Gastroesophageal sphincter (tissue), 4 donors: Measurements from ENCODE around the gene R3HDM2. TPM values are rescaled to one million over a fixed set of nuclear protein-coding genes. Genes with fewer than 3 reads are reported as not detected.

Experiments
- ATAC-seq: fragments of 150-250 bp; one replicate; pipeline ENCODE4 v1.9.1; 2016; ENCODE audit warnings: mild to moderate bottlenecking, moderate library complexity
- H3K27ac ChIP-seq, 4 donors: fragments of 200-600 bp; sonication (generic) in 3 of 4; 1 replicate in 3 of 4; 2 replicates in 1 of 4; pipeline ENCODE4 v1.5.1; 2016 to 2019
- H3K27me3 ChIP-seq: fragments of 200-600 bp; sonication (generic); one replicate; pipeline ENCODE4 v1.5.1; 2019
- H3K36me3 ChIP-seq, 2 donors: fragments of 200-600 bp; sonication (generic); one replicate each; pipeline ENCODE4 v1.5.1; 2019; ENCODE audit warnings: control low read depth in 1 of 2
- H3K4me1 ChIP-seq, 3 donors: fragments of 200-600 bp; sonication (generic); 1 replicate in 2 of 3; 2 replicates in 1 of 3; pipeline ENCODE4 v1.5.1; 2016 to 2019; ENCODE audit warnings: control low read depth in 2 of 3
- H3K4me3 ChIP-seq, 2 donors: fragments of 200-600 bp; sonication (generic); one replicate each; pipeline ENCODE4 v1.5.1; 2019; ENCODE audit warnings: mild to moderate bottlenecking in 1 of 2, moderate library complexity in 1 of 2
- H3K9me3 ChIP-seq, 3 donors: fragments of 200-600 bp; sonication (generic); one replicate each; pipeline ENCODE4 v1.5.1; 2017 to 2019; ENCODE audit warnings: control low read depth in 2 of 3
- CTCF ChIP-seq, 4 experiments: fragments of 200-600 bp in 2 of 4; fragments of 450-650 bp in 2 of 4; sonication (generic) in 1 of 4; IDR thresholded peaks; one replicate each; pipeline ENCODE4 v1.5.1; 2017 to 2019; ENCODE audit warnings: antibody characterized with exemption in 4 of 4, mild to moderate bottlenecking in 2 of 4, moderate library complexity in 2 of 4
- EP300 ChIP-seq: sonication (generic); formaldehyde crosslinking; IDR thresholded peaks from one replicate; pipeline ENCODE4 v1.6.1; 2017; ENCODE audit warnings: antibody characterized with exemption, mild to moderate bottlenecking
- POLR2A ChIP-seq, 2 donors: fragments of 450-650 bp; IDR thresholded peaks; one replicate each; pipeline ENCODE4 v1.6.1; 2017; ENCODE audit warnings: antibody characterized with exemption in 2 of 2, mild to moderate bottlenecking in 2 of 2, moderate library complexity in 1 of 2
- POLR2AphosphoS5 ChIP-seq: sonication (generic); formaldehyde crosslinking; IDR thresholded peaks from one replicate; pipeline ENCODE4 v1.6.1; 2017; ENCODE audit warnings: antibody characterized with exemption
- WGBS, 2 donors: methylation state at CpG; one replicate each; pipeline ENCODE4 v1.1.5; 2018; ENCODE audit warnings: low coverage in 1 of 2; 5-methylcytosine and 5-hydroxymethylcytosine counted together
- total RNA-seq, 4 donors: library from RNA; depleted of rRNA; stranded (reverse); fragments of >200 nt; gene quantifications; one replicate each; pipeline ENCODE4 v1.1.0, GENCODE V29; 2016

R3HDM2 gene
- total RNA-seq, 4 donors from 2014 or later, result 38.0 to 60.1 (median 45.9) TPM

DNA sequence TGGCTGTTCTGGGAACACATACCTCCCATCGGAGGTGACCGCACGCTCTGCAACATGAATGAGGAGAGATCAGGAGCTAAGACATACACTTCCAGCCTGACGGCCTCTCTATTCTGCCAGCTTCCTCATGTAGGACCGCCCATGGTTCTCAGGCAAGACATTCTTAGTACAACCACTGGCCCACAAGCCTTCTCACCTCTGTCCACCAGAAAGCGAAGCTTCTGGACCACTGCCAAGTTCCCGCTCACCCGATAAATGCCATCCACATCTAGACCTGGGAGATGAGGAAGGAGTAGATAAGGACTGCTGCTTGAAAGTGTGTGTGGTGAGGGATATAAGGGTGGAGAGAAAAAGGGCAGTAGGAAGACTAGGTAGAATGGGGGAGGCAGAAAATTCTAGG lies 43.6 kb upstream of the R3HDM2 start:
- ATAC-seq, result no peak
- Histone ChIP-seq H3K4me3 (no peak overlapping the region), H3K4me1 (peaks cover 0 to 17% (median 7%) of the 10 kb centered on the region in 3 donors), H3K36me3 (no peaks in the 10 kb centered on the region), H3K27ac (no peak overlapping the region), H3K9me3 (no peaks in the 10 kb centered on the region), H3K27me3 (peaks cover 100% of the 10 kb centered on the region)
- WGBS, 2 donors, result 75 to 83% methylated on average over 5 to 8 of the region's 8 CpGs
- TF ChIP-seq POLR2AphosphoS5 (no peak), EP300 (no peak), POLR2A (IDR thresholded peaks at IDR 0.05) (no peak), CTCF (IDR thresholded peaks at IDR 0.05) (no peak)

GRCh38 chr12:57473886-57474285 lies 43.0 kb upstream of the R3HDM2 start:
- Histone ChIP-seq H3K4me1 (peaks cover 0 to 17% (median 7%) of the 10 kb centered on the region in 3 donors), H3K27ac (no peak overlapping the region), H3K36me3 (no peaks in the 10 kb centered on the region), H3K27me3 (peaks cover 100% of the 10 kb centered on the region), H3K9me3 (no peaks in the 10 kb centered on the region), H3K4me3 (no peak overlapping the region)
- WGBS, 2 donors, result 100% methylated on average over 1 of the region's 5 CpGs
- ATAC-seq, result no peak
- TF ChIP-seq POLR2A (IDR thresholded peaks at IDR 0.05) (no peak), CTCF (IDR thresholded peaks at IDR 0.05) (no peak), EP300 (no peak), POLR2AphosphoS5 (no peak)

DNA sequence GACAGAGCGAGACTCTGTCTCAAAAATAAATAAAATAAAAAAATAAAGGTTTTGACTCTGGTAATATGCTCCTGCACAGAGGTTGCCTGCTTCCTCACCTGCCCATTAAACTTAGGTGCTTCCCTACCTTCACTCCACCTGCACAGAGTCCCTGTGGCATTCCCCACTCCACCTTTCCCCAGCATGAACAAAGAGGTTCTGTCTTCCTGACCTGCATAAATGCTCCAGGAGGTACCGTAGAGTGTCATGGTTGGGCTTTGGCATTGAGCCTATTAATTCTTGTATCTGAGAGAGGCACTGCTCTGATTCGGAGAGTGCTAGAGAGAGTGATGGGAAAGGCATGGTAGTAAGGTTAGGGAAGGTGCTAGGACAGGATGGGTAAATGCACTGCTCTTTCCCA lies 42.5 kb upstream of the R3HDM2 start:
- peaks cover 100% of the 10 kb centered on the region for H3K27me3 ChIP-seq
- TF ChIP-seq CTCF (IDR thresholded peaks at IDR 0.05) (no peak), POLR2AphosphoS5 (no peak), EP300 (no peak), POLR2A (IDR thresholded peaks at IDR 0.05) (no peak)
- WGBS, 2 donors, result 0 to 6% methylated on average over 1 to 2 of the region's 3 CpGs
- H3K9me3 ChIP-seq, result no peaks in the 10 kb centered on the region
- peaks cover 0 to 17% (median 7%) of the 10 kb centered on the region in 3 donors for H3K4me1 ChIP-seq
- H3K36me3 ChIP-seq, result no peaks in the 10 kb centered on the region
- H3K27ac ChIP-seq, result no peak overlapping the region
- H3K4me3 ChIP-seq, result no peak overlapping the region
- ATAC-seq, result no peak

DNA sequence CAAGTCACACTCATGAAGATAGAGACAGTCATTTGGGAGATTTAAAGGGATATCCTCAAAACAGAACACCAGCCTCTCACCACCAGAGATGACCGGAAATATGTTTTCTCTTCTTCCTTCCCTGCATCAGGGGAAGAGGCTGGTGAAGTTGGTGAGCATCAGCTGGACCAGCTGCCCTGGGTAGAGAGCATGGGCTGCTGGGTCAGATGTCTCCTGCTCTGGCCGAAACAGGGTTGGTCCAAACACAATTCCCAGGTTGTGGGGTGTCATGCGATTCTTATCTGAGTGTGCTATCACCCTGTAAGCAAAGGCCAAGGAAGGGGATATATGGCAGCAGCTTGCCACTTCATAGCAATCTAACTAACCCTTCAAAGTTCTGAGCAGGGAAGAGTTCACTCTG lies 41.5 kb upstream of the R3HDM2 start:
- Histone ChIP-seq H3K27ac (no peak overlapping the region), H3K27me3 (peaks cover 100% of the 10 kb centered on the region), H3K36me3 (no peaks in the 10 kb centered on the region), H3K4me3 (no peak overlapping the region), H3K9me3 (no peaks in the 10 kb centered on the region), H3K4me1 (peaks cover 0 to 17% (median 7%) of the 10 kb centered on the region in 3 donors)
- WGBS, 2 donors, result 71 to 93% methylated on average over 2 to 3 of the region's 3 CpGs
- no peak for ATAC-seq
- TF ChIP-seq POLR2A (IDR thresholded peaks at IDR 0.05) (no peak), EP300 (no peak), CTCF (IDR thresholded peaks at IDR 0.05) (no peak), POLR2AphosphoS5 (no peak)

GRCh38 chr12:57471661-57472060 lies 40.8 kb upstream of the R3HDM2 start:
- Histone ChIP-seq H3K27ac (no peak overlapping the region), H3K4me1 (peaks cover 0 to 17% (median 7%) of the 10 kb centered on the region in 3 donors), H3K4me3 (no peak overlapping the region), H3K9me3 (no peaks in the 10 kb centered on the region), H3K27me3 (peaks cover 100% of the 10 kb centered on the region), H3K36me3 (no peaks in the 10 kb centered on the region)
- ATAC-seq, result no peak
- 80% methylated on average over 1 of the region's 3 CpGs; no CpG with 5 or more reads in 1 of the 2 donors for WGBS, 2 donors
- TF ChIP-seq CTCF (IDR thresholded peaks at IDR 0.05) (no peak), POLR2AphosphoS5 (no peak), POLR2A (IDR thresholded peaks at IDR 0.05) (no peak), EP300 (no peak)
